ENCODE data around the gene DLG1. TPM values are rescaled to one million over a fixed set of nuclear protein-coding genes. Genes with fewer than 3 reads are reported as not detected.
"Not testable (repeated sequence)": the region's sequence is repeated elsewhere in the genome, so short reads cannot be mapped to it uniquely, and the experiment has no call there.

DLG1 gene
- total RNA-seq, 4 donors from 2014 or later: 71.4 to 96.7 (median 88.5) TPM

DNA sequence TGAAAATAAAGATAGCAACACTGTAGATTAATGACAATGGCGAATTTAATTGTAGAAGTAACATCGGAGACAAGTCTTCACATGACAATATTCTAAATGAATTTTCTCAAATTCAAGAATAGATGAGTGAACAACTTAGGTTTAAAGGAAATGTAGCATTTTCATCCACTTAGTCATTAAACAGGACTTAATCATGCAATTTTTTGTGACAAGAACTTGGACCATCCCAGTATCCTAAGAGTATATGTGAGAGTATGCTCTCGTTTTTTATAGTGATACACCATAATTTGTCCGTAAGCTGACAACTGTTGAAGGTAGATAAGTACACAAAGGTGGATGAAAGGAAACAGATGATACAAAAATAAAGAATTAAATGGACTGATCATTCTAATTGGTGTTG, 81.5 kb downstream of the DLG1 start:
- 80 to 87% methylated on average over 4 of the region's 4 CpGs for WGBS, 2 donors
- TF ChIP-seq, protein P1, sequence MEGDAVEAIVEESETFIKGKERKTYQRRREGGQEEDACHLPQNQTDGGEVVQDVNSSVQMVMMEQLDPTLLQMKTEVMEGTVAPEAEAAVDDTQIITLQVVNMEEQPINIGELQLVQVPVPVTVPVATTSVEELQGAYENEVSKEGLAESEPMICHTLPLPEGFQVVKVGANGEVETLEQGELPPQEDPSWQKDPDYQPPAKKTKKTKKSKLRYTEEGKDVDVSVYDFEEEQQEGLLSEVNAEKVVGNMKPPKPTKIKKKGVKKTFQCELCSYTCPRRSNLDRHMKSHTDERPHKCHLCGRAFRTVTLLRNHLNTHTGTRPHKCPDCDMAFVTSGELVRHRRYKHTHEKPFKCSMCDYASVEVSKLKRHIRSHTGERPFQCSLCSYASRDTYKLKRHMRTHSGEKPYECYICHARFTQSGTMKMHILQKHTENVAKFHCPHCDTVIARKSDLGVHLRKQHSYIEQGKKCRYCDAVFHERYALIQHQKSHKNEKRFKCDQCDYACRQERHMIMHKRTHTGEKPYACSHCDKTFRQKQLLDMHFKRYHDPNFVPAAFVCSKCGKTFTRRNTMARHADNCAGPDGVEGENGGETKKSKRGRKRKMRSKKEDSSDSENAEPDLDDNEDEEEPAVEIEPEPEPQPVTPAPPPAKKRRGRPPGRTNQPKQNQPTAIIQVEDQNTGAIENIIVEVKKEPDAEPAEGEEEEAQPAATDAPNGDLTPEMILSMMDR (IDR thresholded peaks at IDR 0.05): no peak
- TF ChIP-seq POLR2A (IDR thresholded peaks at IDR 0.05): no peak
- intact Hi-C loops (cut with DNase I; ENCODE audit: low total_unique reads): no loop called here
- DNase-seq (ENCODE audit: low spot score in 2 of 2): no peak
- H3K4me3 ChIP-seq (ENCODE audit: low read depth, poor library complexity, severe bottlenecking): no peak overlapping the region

DNA sequence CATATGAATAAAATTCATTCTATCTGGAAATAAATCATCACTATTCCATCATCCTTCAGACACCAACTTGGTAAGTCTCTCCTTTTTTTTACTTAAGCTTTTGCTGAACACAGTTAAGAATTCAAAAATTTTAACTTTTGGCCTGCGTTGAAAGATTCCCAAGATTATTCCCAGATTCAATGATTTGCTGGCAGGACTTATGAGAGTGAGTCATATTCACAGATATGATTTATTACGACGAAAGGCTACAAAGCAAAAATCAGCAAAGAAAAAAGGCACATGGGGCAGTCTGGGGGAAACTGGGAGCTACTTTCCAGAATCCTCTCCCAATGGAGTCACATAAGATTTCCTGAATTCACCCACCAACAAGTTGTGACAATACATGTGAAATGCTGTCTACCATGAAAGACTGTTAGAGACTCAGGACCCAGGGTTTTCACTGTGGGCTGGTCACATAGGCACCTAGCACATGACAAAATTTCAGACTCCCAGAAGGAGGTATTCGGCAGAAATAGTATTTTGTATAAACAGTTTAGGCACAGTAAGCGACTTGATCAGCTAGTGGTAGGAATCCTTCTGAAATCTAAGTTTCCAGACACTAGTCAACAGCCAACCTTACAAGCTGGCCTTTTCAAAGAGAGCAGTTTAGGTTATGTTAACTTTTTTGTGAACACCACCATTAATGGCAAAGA, 82.1 kb downstream of the DLG1 start:
- intact Hi-C loops (cut with DNase I; ENCODE audit: low total_unique reads): no loop called here

DNA sequence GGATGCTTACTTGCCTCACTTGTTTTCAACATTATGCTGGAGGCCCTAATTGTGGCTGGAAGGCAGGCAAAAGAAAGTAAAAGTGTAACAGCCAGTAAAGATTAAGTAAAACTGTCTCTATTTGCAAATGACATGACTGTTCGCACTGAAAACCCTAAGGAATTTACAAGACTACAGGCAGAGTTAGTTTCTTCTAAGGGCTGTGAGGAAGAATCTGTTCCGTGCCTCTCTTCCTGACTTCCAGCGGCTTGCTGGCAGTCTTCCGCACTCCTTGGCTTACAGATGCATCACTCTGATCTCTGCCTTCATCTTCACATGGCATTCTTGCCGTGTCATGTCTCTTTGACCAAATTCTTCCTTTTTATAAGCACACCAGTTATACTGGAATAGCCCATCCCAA, 86.1 kb downstream of the DLG1 start:
- intact Hi-C loops (cut with DNase I; ENCODE audit: low total_unique reads): no loop called here
- H3K4me3 ChIP-seq (ENCODE audit: low read depth, poor library complexity, severe bottlenecking): no peak overlapping the region
- WGBS, 2 donors: 67 to 91% methylated on average over 5 of the region's 5 CpGs
- no peak for DNase-seq (ENCODE audit: low spot score in 2 of 2)
- TF ChIP-seq, protein P1 (IDR thresholded peaks at IDR 0.05): no peak
- no peak for TF ChIP-seq POLR2A (IDR thresholded peaks at IDR 0.05)

More for the DNA sequence above, 82.1 kb downstream of the DLG1 start:
- 16 to 24% methylated on average over 5 of the region's 5 CpGs for WGBS, 2 donors
- DNase-seq (ENCODE audit: low spot score in 2 of 2): no peak
- TF ChIP-seq, protein P1 (IDR thresholded peaks at IDR 0.05): no peak
- no peak for TF ChIP-seq POLR2A (IDR thresholded peaks at IDR 0.05)
- H3K4me3 ChIP-seq (ENCODE audit: low read depth, poor library complexity, severe bottlenecking): no peak overlapping the region

DNA sequence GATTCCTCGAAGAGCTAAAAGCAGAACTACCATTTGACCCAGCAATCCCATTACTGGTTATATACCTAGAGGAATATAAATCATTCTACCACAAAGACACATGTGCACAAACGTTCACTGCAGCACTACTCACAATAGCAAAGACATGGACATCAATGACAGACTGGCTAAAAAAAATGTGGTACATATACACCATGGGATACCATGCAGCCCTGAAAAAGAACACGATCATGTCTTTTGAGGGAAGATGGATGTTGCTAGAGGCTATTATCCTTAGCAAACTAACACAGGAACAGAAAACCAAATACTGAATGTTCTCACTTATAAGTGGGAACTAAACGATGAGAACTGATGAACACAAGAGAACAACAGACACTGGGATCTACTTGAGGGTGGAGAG, 86.7 kb downstream of the DLG1 start:
- DNase-seq (ENCODE audit: low spot score in 2 of 2); intact Hi-C loops (cut with DNase I; ENCODE audit: low total_unique reads); H3K4me3 ChIP-seq (ENCODE audit: low read depth, poor library complexity, severe bottlenecking): not testable (repeated sequence)
- WGBS, 2 donors: 91 to 95% methylated on average over 4 of the region's 4 CpGs

DNA sequence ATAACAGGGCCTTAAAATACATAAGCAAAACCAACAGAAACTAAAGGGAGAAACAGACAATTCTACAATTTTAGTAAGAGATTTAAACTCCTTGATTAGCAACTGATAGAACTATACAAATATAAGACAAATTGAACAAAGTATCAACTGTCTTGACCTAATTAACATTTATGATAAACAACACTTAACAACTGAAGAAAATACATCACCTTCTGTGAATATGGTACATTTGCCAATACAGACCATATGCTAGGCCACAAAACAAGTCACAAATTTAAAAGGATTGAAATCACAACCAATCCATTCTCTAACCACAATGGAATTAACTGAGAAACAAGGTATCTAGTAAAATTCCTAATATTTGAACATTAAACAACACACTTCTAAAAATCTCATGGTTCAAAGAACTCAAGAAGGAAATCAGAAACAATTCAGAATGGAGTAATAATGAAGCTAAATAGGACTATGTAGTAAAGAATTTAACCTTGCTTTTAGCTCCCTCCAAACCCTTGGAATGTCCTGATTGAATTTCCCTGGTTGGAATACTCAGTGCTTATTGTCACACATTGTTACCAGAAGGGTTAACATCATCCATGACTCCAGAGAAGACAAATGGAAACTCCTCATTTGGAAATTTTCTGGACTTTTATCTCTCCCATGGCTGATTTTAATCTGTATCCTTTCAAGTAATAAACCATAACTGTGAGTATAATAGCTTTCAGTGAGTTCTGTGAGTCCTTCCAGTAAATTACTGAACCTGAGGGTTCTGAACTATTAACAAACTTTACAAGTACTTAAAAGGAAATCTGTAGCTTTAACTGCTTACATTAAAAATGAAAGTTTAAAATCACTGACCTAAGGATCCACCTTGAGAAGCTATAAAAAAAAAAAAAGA, 88.8 kb downstream of the DLG1 start:
- DNase-seq (ENCODE audit: low spot score in 2 of 2): no peak
- intact Hi-C loops (cut with DNase I; ENCODE audit: low total_unique reads): no loop called here
- no peak for TF ChIP-seq POLR2A (IDR thresholded peaks at IDR 0.05)
- TF ChIP-seq, protein P1 (IDR thresholded peaks at IDR 0.05): no peak
- no peak overlapping the region for H3K4me3 ChIP-seq (ENCODE audit: low read depth, poor library complexity, severe bottlenecking)

DNA sequence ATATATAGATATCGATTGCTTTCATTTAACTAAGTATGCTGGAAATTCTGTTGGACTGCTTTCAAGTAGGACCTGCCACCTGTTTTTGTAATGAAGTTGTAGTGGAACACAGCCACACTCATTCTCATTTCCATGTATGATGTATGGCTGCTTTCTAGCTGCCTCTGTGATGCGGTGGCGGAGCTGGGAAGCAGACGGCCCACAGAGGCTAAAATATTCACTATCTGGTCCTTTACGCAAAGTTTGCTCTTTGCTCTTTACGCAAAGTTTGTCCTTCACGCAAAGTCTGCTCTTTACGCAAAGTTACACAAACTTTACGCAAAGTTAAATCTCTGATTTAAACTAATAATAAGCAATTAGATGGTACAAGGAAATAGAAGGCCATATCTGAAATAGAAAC, 91.5 kb downstream of the DLG1 start:
- intact Hi-C loops (cut with DNase I; ENCODE audit: low total_unique reads): no loop called here
- H3K4me3 ChIP-seq (ENCODE audit: low read depth, poor library complexity, severe bottlenecking): no peak overlapping the region
- TF ChIP-seq, protein P1 (IDR thresholded peaks at IDR 0.05): no peak
- TF ChIP-seq POLR2A (IDR thresholded peaks at IDR 0.05): no peak
- WGBS, 2 donors: 98% methylated on average over 9 of the region's 9 CpGs
- no peak for DNase-seq (ENCODE audit: low spot score in 2 of 2)
